ENCODE measurements around the gene SNAP47.

Gene SNAP47

DNA sequence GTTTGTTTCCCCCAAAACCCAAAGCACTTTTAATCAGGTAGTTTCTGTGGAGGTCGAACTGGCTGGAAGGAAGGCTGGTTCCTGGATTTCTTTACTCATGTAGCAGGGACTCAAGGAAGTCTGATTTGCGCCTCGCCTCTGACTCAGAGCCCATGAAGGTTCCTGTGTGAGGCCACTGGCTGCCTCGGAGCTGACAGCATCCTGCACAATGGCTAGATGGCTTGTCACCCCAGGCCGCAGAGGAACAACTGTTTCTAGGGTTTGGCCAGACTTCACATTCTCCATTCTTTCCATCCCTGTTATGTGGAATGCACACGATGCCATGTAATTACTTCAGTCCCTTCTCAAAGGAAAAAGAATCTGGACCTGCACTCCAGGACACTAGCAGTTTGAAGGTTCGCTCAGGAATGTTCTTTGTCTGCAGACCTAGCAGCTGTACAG, 41.1 kb downstream of the SNAP47 start:
- Histone ChIP-seq H3K4me2 (ENCODE audit: low read depth, low read length, poor library complexity, severe bottlenecking) (no peak overlapping the region), H3K27ac (ENCODE audit: low read depth, low read length) (no peak overlapping the region)
- TF ChIP-seq, protein P1, sequence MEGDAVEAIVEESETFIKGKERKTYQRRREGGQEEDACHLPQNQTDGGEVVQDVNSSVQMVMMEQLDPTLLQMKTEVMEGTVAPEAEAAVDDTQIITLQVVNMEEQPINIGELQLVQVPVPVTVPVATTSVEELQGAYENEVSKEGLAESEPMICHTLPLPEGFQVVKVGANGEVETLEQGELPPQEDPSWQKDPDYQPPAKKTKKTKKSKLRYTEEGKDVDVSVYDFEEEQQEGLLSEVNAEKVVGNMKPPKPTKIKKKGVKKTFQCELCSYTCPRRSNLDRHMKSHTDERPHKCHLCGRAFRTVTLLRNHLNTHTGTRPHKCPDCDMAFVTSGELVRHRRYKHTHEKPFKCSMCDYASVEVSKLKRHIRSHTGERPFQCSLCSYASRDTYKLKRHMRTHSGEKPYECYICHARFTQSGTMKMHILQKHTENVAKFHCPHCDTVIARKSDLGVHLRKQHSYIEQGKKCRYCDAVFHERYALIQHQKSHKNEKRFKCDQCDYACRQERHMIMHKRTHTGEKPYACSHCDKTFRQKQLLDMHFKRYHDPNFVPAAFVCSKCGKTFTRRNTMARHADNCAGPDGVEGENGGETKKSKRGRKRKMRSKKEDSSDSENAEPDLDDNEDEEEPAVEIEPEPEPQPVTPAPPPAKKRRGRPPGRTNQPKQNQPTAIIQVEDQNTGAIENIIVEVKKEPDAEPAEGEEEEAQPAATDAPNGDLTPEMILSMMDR (IDR thresholded peaks at IDR 0.05; ENCODE audit: insufficient read depth, low read length, poor library complexity, severe bottlenecking) = no peak
- no peak for TF ChIP-seq EZH2phosphoT487 (conservative IDR thresholded peaks at IDR 0.05; ENCODE audit: low read length)

DNA sequence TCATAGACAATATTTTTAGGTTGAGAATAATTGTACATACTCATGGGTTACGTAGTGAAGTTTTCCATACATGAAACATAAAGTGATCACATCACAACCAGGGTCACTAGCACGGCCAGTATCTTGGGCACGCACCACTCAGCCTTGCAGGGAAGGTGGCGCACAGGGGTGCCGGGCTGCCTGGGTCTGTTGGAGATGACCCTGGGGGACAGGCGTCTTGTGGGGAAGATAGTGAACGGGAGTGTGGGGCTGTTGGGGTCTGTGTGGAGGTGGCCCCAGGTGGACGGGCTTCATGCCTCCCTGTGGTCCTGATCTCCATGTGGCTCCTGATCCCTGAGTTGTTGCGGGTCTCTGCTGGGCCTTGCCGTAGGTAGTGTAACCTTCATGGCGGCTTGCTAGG, 41.9 kb downstream of the SNAP47 start:
- Histone ChIP-seq H3K4me3 (ENCODE audit: insufficient read depth, low read length, poor library complexity, severe bottlenecking) (no peak overlapping the region), H3K27ac (ENCODE audit: low read depth, low read length) (no peak overlapping the region), H3F3A (ENCODE audit: insufficient read depth) (no peaks in the 10 kb centered on the region), H3K9ac (ENCODE audit: low read length) (no peak overlapping the region), H4K20me1 (ENCODE audit: low read depth, low read length) (no peaks in the 10 kb centered on the region), H3K79me2 (ENCODE audit: insufficient read depth, low read length) (no peaks in the 10 kb centered on the region), H3K36me3 (ENCODE audit: low read length) (no peaks in the 10 kb centered on the region), H3K9me2 (replicated peaks; ENCODE audit: insufficient read depth, low read length) (no peaks in the 10 kb centered on the region), H3K9me3 (ENCODE audit: insufficient read depth, low read length) (no peaks in the 10 kb centered on the region), H2AFZ (ENCODE audit: low read depth, low read length, severe bottlenecking) (no peak overlapping the region), H3K27me3 (ENCODE audit: low read length) (no peaks in the 10 kb centered on the region), H3K4me2 (ENCODE audit: low read depth, low read length, poor library complexity, severe bottlenecking) (no peak overlapping the region)
- TF ChIP-seq, protein P1 (IDR thresholded peaks at IDR 0.05; ENCODE audit: insufficient read depth, low read length, poor library complexity, severe bottlenecking) = no peak
- no peak for TF ChIP-seq EZH2phosphoT487 (conservative IDR thresholded peaks at IDR 0.05; ENCODE audit: low read length)

More for the DNA sequence above, 41.1 kb downstream of the SNAP47 start:
- Histone ChIP-seq H3F3A (ENCODE audit: insufficient read depth) (no peaks in the 10 kb centered on the region), H3K27me3 (ENCODE audit: low read length) (no peaks in the 10 kb centered on the region), H3K36me3 (ENCODE audit: low read length) (no peaks in the 10 kb centered on the region), H3K4me3 (ENCODE audit: insufficient read depth, low read length, poor library complexity, severe bottlenecking) (no peak overlapping the region), H2AFZ (ENCODE audit: low read depth, low read length, severe bottlenecking) (no peak overlapping the region), H3K9me2 (replicated peaks; ENCODE audit: insufficient read depth, low read length) (no peaks in the 10 kb centered on the region), H3K9me3 (ENCODE audit: insufficient read depth, low read length) (no peaks in the 10 kb centered on the region), H3K9ac (ENCODE audit: low read length) (no peak overlapping the region), H3K79me2 (ENCODE audit: insufficient read depth, low read length) (no peaks in the 10 kb centered on the region), H4K20me1 (ENCODE audit: low read depth, low read length) (no peaks in the 10 kb centered on the region)

DNA sequence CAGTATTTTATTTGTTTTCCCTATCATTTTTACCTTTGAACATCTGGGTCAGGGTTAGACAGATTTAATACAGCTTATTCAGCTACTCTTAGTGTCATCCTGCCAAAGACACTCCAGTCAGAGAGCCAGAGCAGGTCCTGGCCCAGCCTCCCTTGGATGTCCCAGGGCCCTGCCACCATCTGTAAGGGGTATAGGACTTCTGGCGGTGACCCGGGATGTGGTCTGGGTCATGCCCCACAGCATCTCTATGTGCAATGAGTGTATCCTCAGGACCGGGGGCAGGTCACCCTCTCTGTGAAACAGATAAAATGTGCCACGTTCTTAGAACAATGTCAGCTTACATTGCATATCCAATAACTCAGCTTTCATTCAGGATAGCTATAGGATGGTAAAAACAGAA, 42.4 kb downstream of the SNAP47 start:
- H3K27me3 ChIP-seq (ENCODE audit: low read length) = no peaks in the 10 kb centered on the region
- no peaks in the 10 kb centered on the region for H3K9me2 ChIP-seq (replicated peaks; ENCODE audit: insufficient read depth, low read length)
- no peak overlapping the region for H3K9ac ChIP-seq (ENCODE audit: low read length)
- H2AFZ ChIP-seq (ENCODE audit: low read depth, low read length, severe bottlenecking) = no peak overlapping the region
- H3K4me3 ChIP-seq (ENCODE audit: insufficient read depth, low read length, poor library complexity, severe bottlenecking) = no peak overlapping the region
- no peak overlapping the region for H3K4me2 ChIP-seq (ENCODE audit: low read depth, low read length, poor library complexity, severe bottlenecking)
- H3K27ac ChIP-seq (ENCODE audit: low read depth, low read length) = no peak overlapping the region
- H3F3A ChIP-seq (ENCODE audit: insufficient read depth) = no peaks in the 10 kb centered on the region
- H3K79me2 ChIP-seq (ENCODE audit: insufficient read depth, low read length) = no peaks in the 10 kb centered on the region
- no peaks in the 10 kb centered on the region for H3K36me3 ChIP-seq (ENCODE audit: low read length)
- no peaks in the 10 kb centered on the region for H3K9me3 ChIP-seq (ENCODE audit: insufficient read depth, low read length)
- no peaks in the 10 kb centered on the region for H4K20me1 ChIP-seq (ENCODE audit: low read depth, low read length)
- TF ChIP-seq EZH2phosphoT487 (conservative IDR thresholded peaks at IDR 0.05; ENCODE audit: low read length) = no peak
- TF ChIP-seq, protein P1 (IDR thresholded peaks at IDR 0.05; ENCODE audit: insufficient read depth, low read length, poor library complexity, severe bottlenecking) = no peak
